Measurements from ENCODE around the gene RBP4. TPM values are rescaled to one million over a fixed set of nuclear protein-coding genes. Genes with fewer than 3 reads are reported as not detected.
A peak's percentile ranks its signal among the peaks of the same experiment; 100 is the strongest.
"Not testable (repeated sequence)": the region's sequence is repeated elsewhere in the genome, so short reads cannot be mapped to it uniquely, and the experiment has no call there.

RBP4 gene
- total RNA-seq, 1 donor from 2014 or later = 0.56 TPM

GRCh38 chr10:93548376-93549071, 52.5 kb downstream of the RBP4 start:
- TF ChIP-seq CTCF (IDR thresholded peaks at IDR 0.05) = no peak
- H3K27ac Mint-ChIP-seq (ENCODE audit: unreplicated experiment) = peak overlapping the region; percentile 50
- no peak for DNase-seq (ENCODE audit: extremely low spot score, unreplicated experiment)
- H3K4me1 Mint-ChIP-seq (ENCODE audit: unreplicated experiment) = peaks cover 14% of the 10 kb centered on the region
- H3K27me3 Mint-ChIP-seq (ENCODE audit: unreplicated experiment) = no peaks in the 10 kb centered on the region
- no peaks in the 10 kb centered on the region for H3K9me3 Mint-ChIP-seq (ENCODE audit: unreplicated experiment)
- H3K4me3 Mint-ChIP-seq (ENCODE audit: unreplicated experiment) = no peak overlapping the region
- no peaks in the 10 kb centered on the region for H3K36me3 Mint-ChIP-seq (ENCODE audit: unreplicated experiment)

GRCh38 chr10:93547522-93547921, 53.5 kb downstream of the RBP4 start:
- no peak for DNase-seq (ENCODE audit: extremely low spot score, unreplicated experiment)
- Mint-ChIP-seq H3K4me3 (ENCODE audit: unreplicated experiment) (no peak overlapping the region), H3K27ac (ENCODE audit: unreplicated experiment) (no peak overlapping the region), H3K9me3 (ENCODE audit: unreplicated experiment) (no peaks in the 10 kb centered on the region), H3K27me3 (ENCODE audit: unreplicated experiment) (no peaks in the 10 kb centered on the region), H3K36me3 (ENCODE audit: unreplicated experiment) (no peaks in the 10 kb centered on the region), H3K4me1 (ENCODE audit: unreplicated experiment) (peaks cover 15% of the 10 kb centered on the region)
- no peak for TF ChIP-seq CTCF (IDR thresholded peaks at IDR 0.05)

- DNase-seq (ENCODE audit: extremely low spot score, unreplicated experiment); H3K27ac Mint-ChIP-seq (ENCODE audit: unreplicated experiment); H3K27me3 Mint-ChIP-seq (ENCODE audit: unreplicated experiment); H3K36me3 Mint-ChIP-seq (ENCODE audit: unreplicated experiment); H3K4me3 Mint-ChIP-seq (ENCODE audit: unreplicated experiment); H3K9me3 Mint-ChIP-seq (ENCODE audit: unreplicated experiment): not testable (repeated sequence)
- H3K4me1 Mint-ChIP-seq (ENCODE audit: unreplicated experiment) = peaks cover 20% of the 10 kb centered on the region
Observed at GRCh38 chr10:93546995-93547394, 54.0 kb downstream of the RBP4 start.

- TF ChIP-seq CTCF (IDR thresholded peaks at IDR 0.05) = no peak
- no peak for DNase-seq (ENCODE audit: extremely low spot score, unreplicated experiment)
- Mint-ChIP-seq H3K9me3 (ENCODE audit: unreplicated experiment) (no peaks in the 10 kb centered on the region), H3K27ac (ENCODE audit: unreplicated experiment) (no peak overlapping the region), H3K4me3 (ENCODE audit: unreplicated experiment) (peak overlapping the region; percentile 23), H3K36me3 (ENCODE audit: unreplicated experiment) (peaks cover under 1% of the 10 kb centered on the region), H3K27me3 (ENCODE audit: unreplicated experiment) (peaks cover 15% of the 10 kb centered on the region), H3K4me1 (ENCODE audit: unreplicated experiment) (peaks cover 9% of the 10 kb centered on the region)
Observed at GRCh38 chr10:93542358-93542791, 58.7 kb downstream of the RBP4 start.

Other genes starting within 250 kb of the RBP4 start
- gene MYOF, start 118.9 kb downstream of the RBP4 start, total RNA-seq = 470 and 517 TPM in 2 replicates
- gene CEP55, start 104.6 kb downstream of the RBP4 start, total RNA-seq = 8.6 and 9.5 TPM in 2 replicates
- not detected in 2 replicates for gene FFAR4, start 34.6 kb downstream of the RBP4 start, total RNA-seq
- not detected in 2 replicates for gene PDE6C, start 11.3 kb upstream of the RBP4 start, total RNA-seq
- gene FRA10AC1, start 101.4 kb upstream of the RBP4 start, total RNA-seq = 13.0 and 15.0 TPM in 2 replicates
- gene LGI1, start 156.7 kb upstream of the RBP4 start, total RNA-seq = 0.29 TPM in 1 of 2 replicates, not detected in the other

Measured in osteocyte (in vitro differentiated cells).